Brain microvascular endothelial cell (primary cell): ENCODE measurements around the gene UBQLN1.

Source experiments
- DNase-seq: peaks from one replicate; pipeline ENCODE4 v3.0.0-alpha.2; 2020
- H3K27ac ChIP-seq: fragments of 250-450 bp; sonication (Bioruptor Pico); 2 replicates; pipeline ENCODE4 v1.5.1; 2020; ENCODE audit warnings: mild to moderate bottlenecking, moderate library complexity
- H3K27me3 ChIP-seq: fragments of 250-450 bp; sonication (Bioruptor Pico); replicated peaks from 2 replicates; pipeline ENCODE4 v1.5.1; 2020; ENCODE audit warnings: mild to moderate bottlenecking
- H3K36me3 ChIP-seq: fragments of 250-450 bp; sonication (Bioruptor Pico); replicated peaks from 2 replicates; pipeline ENCODE4 v1.5.1; 2020; ENCODE audit warnings: mild to moderate bottlenecking
- H3K4me3 ChIP-seq: 2 replicates; pipeline ENCODE4 v1.5.1; 2011; ENCODE audit warnings: low read depth, mild to moderate bottlenecking, control low read depth, low read length, moderate library complexity
- in situ Hi-C: cut with HindIII; loops from 2 replicates; pipeline ENCODE4 v1.10.0; 2017; ENCODE audit warnings: low sequenced_read_pairs, low pct_ligation_motif_present
- TF ChIP-seq, protein P1 (sequence below): IDR thresholded peaks from 2 replicates; pipeline ENCODE4 v1.5.1; 2011; ENCODE audit warnings: low read depth, mild to moderate bottlenecking, moderate library complexity, low read length, control low read depth, inconsistent platforms; ENCODE audit errors: missing control alignments

Gene UBQLN1

DNA sequence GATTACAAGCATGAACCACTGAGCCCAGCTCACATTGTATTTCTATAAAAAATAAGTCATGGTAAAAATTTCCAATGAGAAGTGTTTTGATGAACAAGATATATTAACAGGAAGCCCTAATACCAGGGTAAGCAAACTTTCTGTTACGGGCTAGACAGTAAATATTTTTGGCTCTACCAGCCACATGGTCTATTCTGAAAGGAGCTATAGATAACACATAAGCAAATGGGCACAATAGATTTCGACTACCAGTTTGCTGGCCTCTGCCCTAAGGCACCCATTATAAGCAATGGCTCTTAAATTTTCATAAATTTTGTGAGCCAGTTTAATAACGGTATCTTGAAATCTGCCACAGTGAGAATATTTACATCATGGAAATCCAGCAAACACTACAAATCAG is 8.1 kb downstream of the UBQLN1 start:
- H3K36me3 ChIP-seq: no peaks in the 10 kb centered on the region
- in situ Hi-C loops: no loop called here
- no peak overlapping the region for H3K4me3 ChIP-seq
- no peaks in the 10 kb centered on the region for H3K27me3 ChIP-seq
- no peak overlapping the region for H3K27ac ChIP-seq
- DNase-seq: no peak
- TF ChIP-seq, protein P1, sequence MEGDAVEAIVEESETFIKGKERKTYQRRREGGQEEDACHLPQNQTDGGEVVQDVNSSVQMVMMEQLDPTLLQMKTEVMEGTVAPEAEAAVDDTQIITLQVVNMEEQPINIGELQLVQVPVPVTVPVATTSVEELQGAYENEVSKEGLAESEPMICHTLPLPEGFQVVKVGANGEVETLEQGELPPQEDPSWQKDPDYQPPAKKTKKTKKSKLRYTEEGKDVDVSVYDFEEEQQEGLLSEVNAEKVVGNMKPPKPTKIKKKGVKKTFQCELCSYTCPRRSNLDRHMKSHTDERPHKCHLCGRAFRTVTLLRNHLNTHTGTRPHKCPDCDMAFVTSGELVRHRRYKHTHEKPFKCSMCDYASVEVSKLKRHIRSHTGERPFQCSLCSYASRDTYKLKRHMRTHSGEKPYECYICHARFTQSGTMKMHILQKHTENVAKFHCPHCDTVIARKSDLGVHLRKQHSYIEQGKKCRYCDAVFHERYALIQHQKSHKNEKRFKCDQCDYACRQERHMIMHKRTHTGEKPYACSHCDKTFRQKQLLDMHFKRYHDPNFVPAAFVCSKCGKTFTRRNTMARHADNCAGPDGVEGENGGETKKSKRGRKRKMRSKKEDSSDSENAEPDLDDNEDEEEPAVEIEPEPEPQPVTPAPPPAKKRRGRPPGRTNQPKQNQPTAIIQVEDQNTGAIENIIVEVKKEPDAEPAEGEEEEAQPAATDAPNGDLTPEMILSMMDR: no peak

DNA sequence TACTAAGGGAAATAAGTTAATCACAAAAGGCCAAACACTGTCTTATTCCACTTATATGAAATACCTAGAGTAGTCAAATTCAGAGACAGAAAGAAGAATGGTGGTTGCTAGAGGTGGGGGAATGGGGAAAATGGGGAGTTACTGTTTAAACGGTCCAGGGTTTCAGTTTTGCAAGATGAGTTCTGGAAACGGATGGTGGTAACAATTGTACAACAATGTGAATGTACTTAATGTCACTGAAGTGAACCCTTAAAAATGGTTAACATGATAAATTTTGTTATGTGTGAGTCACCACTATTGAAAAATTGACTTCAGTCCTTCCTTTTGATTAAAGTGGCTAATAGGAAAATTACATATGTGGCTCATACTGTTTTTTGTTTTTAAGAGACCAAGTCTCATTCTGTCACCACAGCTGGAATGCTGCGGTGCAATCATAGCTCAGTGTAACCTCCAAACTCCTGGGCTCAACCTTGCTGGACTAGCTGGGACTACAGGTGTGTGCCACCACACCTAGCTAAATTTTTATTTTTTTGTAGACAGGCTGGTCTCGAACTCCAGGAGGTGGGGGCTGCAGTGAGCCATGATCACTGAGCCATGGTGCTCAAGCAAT is 8.7 kb downstream of the UBQLN1 start:
- Histone ChIP-seq H3K36me3 (no peaks in the 10 kb centered on the region), H3K27me3 (no peaks in the 10 kb centered on the region), H3K4me3 (no peak overlapping the region), H3K27ac (no peak overlapping the region)
- TF ChIP-seq, protein P1: no peak
- no peak for DNase-seq
- in situ Hi-C loops: no loop called here

DNA sequence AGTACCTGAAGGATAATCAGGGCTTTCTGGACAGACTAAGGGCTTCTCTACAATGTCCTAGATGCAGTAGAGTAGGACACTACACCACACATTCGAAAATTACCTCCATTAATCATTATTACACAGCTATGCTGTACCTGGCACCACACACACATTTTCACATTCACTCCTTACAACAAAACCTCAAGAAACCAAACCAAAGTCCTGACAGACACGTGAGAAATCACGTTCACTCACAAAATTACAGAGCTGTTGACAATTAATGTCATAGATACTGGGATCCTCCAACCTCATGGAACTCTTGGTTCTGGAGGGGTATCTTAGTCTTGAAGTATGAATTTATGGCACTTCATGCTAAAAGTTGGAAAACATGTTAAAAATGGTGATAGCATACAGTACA is 16.3 kb downstream of the UBQLN1 start:
- Histone ChIP-seq H3K27me3 (no peaks in the 10 kb centered on the region), H3K36me3 (no peaks in the 10 kb centered on the region), H3K27ac (no peak overlapping the region), H3K4me3 (no peak overlapping the region)
- in situ Hi-C loops: no loop called here
- DNase-seq: no peak
- TF ChIP-seq, protein P1: no peak

DNA sequence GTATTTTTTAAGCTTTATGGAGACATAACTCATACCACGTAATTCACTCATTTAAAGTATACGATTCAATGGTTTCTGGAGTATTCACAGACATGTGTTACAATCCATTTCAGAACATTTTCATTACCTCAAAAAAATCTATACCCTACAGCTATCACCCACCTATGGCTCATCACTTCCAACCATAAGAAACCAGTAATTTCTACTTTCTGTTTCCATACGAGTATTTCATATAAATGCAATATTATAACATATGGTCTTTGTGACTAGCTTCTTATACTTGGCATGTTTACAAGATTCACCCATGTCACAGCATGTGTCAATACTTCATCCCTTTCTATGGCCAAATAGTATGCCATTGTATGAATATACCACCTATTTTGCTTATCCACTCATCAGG is 18.8 kb downstream of the UBQLN1 start:
- no peaks in the 10 kb centered on the region for H3K36me3 ChIP-seq
- H3K27me3 ChIP-seq: no peaks in the 10 kb centered on the region
- no peak overlapping the region for H3K4me3 ChIP-seq
- TF ChIP-seq, protein P1: no peak
- no peak overlapping the region for H3K27ac ChIP-seq
- DNase-seq: no peak
- in situ Hi-C loops: no loop called here

DNA sequence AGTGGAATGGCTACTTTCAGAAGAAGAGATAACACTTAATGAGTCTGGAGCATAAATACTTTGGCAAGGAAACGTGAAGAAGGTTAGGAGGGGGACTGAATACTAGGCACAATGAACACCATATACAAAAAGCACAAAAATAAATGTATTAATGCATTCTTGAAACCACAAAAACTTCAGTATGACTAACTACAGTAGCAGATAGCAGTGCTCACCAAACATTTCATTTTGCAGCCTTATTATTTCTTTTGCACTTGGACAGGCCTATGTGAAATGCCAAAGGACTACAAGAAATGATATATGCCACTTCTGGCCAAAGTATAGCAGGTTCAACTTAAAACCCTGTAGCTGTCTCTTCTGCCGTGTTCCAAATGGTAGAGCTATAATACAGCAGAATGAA is 26.3 kb downstream of the UBQLN1 start:
- Histone ChIP-seq H3K27ac (no peak overlapping the region), H3K27me3 (no peaks in the 10 kb centered on the region), H3K4me3 (no peak overlapping the region), H3K36me3 (peaks cover 23% of the 10 kb centered on the region)
- DNase-seq: no peak
- in situ Hi-C loops: no loop called here
- TF ChIP-seq, protein P1: no peak

DNA sequence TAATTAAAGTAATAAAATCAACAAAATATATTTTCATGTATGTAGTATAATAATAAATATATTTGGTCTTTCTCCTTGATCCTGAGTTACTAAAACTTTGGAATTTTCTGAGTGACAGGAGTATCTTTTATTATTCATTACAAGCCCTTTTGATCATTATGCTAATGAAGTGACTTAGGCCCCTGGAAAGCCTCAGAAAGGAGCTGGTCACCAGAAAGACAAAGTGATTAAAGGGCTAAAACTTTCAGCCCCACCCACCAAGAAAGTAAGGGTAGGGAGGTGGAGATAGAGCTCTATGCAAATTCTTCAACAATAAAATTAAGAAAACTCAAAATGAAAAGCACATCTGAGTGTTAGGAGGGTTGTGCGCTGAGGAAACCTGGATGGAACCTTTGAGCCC is 27.5 kb downstream of the UBQLN1 start:
- H3K27ac ChIP-seq: no peak overlapping the region
- H3K36me3 ChIP-seq: peaks cover 23% of the 10 kb centered on the region
- DNase-seq: no peak
- in situ Hi-C loops: no loop called here
- TF ChIP-seq, protein P1: no peak
- no peaks in the 10 kb centered on the region for H3K27me3 ChIP-seq
- no peak overlapping the region for H3K4me3 ChIP-seq
